WTC11 (cell line): ENCODE measurements around the gene RCAN2.

Source experiments
- CBFB ChIP-seq: sonication (generic); formaldehyde crosslinking; IDR thresholded peaks from 2 replicates; pipeline ENCODE4 v1.8.1; 2022; ENCODE audit warnings: mild to moderate bottlenecking, low read depth, missing genetic modification reagents
- ZNF317 ChIP-seq: sonication (generic); formaldehyde crosslinking; IDR thresholded peaks from 2 replicates; pipeline ENCODE4 v1.8.1; 2023; ENCODE audit warnings: low read depth, mild to moderate bottlenecking, moderate library complexity, missing genetic modification reagents, borderline replicate concordance

- TF ChIP-seq ZNF317 = no peak
- no peak for TF ChIP-seq CBFB (CRISPR knock-in tag)
These were observed 30.3 kb upstream of the RCAN2 start for GRCh38 chr6:46521464-46521971.
